ENCODE results near the gene GOLGA6B.
"Not testable (repeated sequence)": the region's sequence is repeated elsewhere in the genome, so short reads cannot be mapped to it uniquely, and the experiment has no call there.

Gene GOLGA6B

DNA sequence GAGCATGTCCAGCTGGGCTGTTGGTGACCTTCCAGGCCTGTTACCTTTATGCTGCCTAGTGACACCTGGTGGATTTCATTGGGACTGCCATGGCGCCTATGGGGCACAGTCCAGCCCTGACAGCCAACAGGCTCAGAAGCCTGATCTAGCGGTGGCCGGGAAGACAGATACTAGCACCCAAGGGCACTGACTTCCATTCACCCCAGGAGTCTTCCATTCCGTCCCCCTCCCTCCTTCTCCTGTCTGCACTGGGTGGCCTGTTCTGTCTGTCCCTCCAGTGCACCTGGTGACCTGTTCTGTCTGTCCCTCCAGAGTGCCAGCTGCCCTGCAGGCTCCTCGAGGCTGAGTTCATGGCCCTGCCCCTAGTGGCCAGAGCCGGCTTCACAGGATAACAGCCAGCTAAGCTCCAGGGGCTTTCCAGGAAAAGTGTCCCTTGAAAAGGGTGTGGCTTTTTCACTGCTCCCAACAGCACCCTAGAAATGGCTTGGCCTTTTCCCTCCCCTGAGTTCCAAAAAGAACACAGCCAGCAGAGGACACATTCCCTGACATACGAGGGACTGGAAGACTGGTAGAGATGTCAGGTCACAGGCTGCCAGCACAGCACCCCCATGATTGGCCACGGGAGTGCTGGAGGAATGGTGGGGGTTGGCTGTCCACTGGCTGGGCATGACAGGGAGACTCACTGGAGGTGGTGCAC, 16.3 kb downstream of the GOLGA6B start:
- H3F3A ChIP-seq (ENCODE audit: low read depth); H3K36me3 ChIP-seq (ENCODE audit: insufficient read depth, low read length); H3K9me2 ChIP-seq (replicated peaks; ENCODE audit: low read depth, low read length); H3K9ac ChIP-seq (ENCODE audit: low read depth, low read length, poor library complexity, severe bottlenecking); H3K9me3 ChIP-seq (ENCODE audit: insufficient read depth, low read depth, low read length); H3K79me2 ChIP-seq (ENCODE audit: insufficient read depth, low read length); H4K20me1 ChIP-seq (ENCODE audit: insufficient read depth, low read length, poor library complexity, severe bottlenecking); H3K4me1 ChIP-seq (ENCODE audit: insufficient read depth, low read length, poor library complexity, severe bottlenecking); H3K27me3 ChIP-seq (ENCODE audit: insufficient read depth, low read length, poor library complexity, severe bottlenecking): not testable (repeated sequence)
- TF ChIP-seq, protein P1, sequence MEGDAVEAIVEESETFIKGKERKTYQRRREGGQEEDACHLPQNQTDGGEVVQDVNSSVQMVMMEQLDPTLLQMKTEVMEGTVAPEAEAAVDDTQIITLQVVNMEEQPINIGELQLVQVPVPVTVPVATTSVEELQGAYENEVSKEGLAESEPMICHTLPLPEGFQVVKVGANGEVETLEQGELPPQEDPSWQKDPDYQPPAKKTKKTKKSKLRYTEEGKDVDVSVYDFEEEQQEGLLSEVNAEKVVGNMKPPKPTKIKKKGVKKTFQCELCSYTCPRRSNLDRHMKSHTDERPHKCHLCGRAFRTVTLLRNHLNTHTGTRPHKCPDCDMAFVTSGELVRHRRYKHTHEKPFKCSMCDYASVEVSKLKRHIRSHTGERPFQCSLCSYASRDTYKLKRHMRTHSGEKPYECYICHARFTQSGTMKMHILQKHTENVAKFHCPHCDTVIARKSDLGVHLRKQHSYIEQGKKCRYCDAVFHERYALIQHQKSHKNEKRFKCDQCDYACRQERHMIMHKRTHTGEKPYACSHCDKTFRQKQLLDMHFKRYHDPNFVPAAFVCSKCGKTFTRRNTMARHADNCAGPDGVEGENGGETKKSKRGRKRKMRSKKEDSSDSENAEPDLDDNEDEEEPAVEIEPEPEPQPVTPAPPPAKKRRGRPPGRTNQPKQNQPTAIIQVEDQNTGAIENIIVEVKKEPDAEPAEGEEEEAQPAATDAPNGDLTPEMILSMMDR (conservative IDR thresholded peaks at IDR 0.05; ENCODE audit: low read length) = peak; percentile 73
- H3K4me2 ChIP-seq (ENCODE audit: low read depth, low read length, poor library complexity, severe bottlenecking) = peak overlapping the region; percentile 63
- H2AFZ ChIP-seq (ENCODE audit: low read length) = peak overlapping the region; percentile 99
- H3K4me3 ChIP-seq (ENCODE audit: low read length, poor library complexity, severe bottlenecking) = peak overlapping the region; percentile 69

DNA sequence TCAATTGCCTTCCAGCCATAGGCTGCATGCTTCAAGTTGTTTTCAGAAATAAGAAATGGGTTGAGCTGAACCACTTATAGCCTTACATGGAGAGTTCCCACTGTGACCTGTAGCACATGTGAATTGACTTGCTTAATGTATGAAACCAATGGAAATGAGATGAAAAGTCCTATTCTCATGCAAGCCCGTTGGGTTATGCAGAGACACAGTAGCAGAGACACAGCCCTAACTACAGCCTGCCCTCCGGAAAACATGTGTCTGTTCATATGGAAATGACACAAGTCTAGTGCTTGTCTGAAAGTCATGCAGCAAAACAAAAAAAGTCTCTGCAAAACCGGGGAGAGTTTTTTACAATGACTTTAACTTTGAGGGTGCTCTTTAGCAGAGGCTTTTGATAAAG, 17.0 kb downstream of the GOLGA6B start:
- Histone ChIP-seq H3K79me2 (ENCODE audit: insufficient read depth, low read length) (no peaks in the 10 kb centered on the region), H3K27me3 (ENCODE audit: insufficient read depth, low read length, poor library complexity, severe bottlenecking) (no peaks in the 10 kb centered on the region), H3K4me3 (ENCODE audit: low read length, poor library complexity, severe bottlenecking) (peak overlapping the region; percentile 69), H3K4me1 (ENCODE audit: insufficient read depth, low read length, poor library complexity, severe bottlenecking) (peaks cover 5% of the 10 kb centered on the region), H2AFZ (ENCODE audit: low read length) (peak overlapping the region; percentile 99; the same call in 1 of the 2 replicates), H3K9me3 (ENCODE audit: insufficient read depth, low read depth, low read length) (no peaks in the 10 kb centered on the region), H3K36me3 (ENCODE audit: insufficient read depth, low read length) (no peaks in the 10 kb centered on the region), H3F3A (ENCODE audit: low read depth) (no peaks in the 10 kb centered on the region), H3K9me2 (replicated peaks; ENCODE audit: low read depth, low read length) (no peaks in the 10 kb centered on the region), H3K4me2 (ENCODE audit: low read depth, low read length, poor library complexity, severe bottlenecking) (peak overlapping the region; percentile 63), H4K20me1 (ENCODE audit: insufficient read depth, low read length, poor library complexity, severe bottlenecking) (no peaks in the 10 kb centered on the region), H3K9ac (ENCODE audit: low read depth, low read length, poor library complexity, severe bottlenecking) (no peak overlapping the region)
- no peak for TF ChIP-seq EZH2phosphoT487 (IDR thresholded peaks at IDR 0.05; ENCODE audit: borderline replicate concordance)
- TF ChIP-seq, protein P1 (conservative IDR thresholded peaks at IDR 0.05; ENCODE audit: low read length) = no peak

DNA sequence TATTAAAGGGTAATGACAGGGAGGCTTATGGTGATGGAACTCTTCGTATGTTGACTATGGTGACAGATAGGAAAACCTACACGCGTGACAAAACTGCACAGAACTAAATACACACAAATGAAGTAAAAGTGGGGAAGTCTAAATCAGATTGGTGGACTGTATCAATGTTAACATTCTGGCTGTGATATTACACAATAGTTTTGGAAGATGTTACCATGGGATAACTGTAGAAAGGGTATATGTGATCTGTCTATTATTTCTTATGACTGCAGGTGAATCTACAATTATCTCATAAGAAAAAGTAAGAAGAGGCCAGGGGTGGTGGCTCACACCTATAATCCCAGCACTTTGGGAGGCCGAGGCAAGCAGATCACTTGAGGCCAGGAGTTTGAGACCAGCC, 22.3 kb downstream of the GOLGA6B start:
- no peaks in the 10 kb centered on the region for H3K9me3 ChIP-seq (ENCODE audit: insufficient read depth, low read depth, low read length)
- H3K9ac ChIP-seq (ENCODE audit: low read depth, low read length, poor library complexity, severe bottlenecking) = no peak overlapping the region
- no peaks in the 10 kb centered on the region for H3F3A ChIP-seq (ENCODE audit: low read depth)
- H3K4me2 ChIP-seq (ENCODE audit: low read depth, low read length, poor library complexity, severe bottlenecking) = no peak overlapping the region
- no peak for TF ChIP-seq EZH2phosphoT487 (IDR thresholded peaks at IDR 0.05; ENCODE audit: borderline replicate concordance)
- TF ChIP-seq, protein P1 (conservative IDR thresholded peaks at IDR 0.05; ENCODE audit: low read length) = no peak
- H3K79me2 ChIP-seq (ENCODE audit: insufficient read depth, low read length) = no peaks in the 10 kb centered on the region
- no peak overlapping the region for H3K4me3 ChIP-seq (ENCODE audit: low read length, poor library complexity, severe bottlenecking)
- no peaks in the 10 kb centered on the region for H3K36me3 ChIP-seq (ENCODE audit: insufficient read depth, low read length)
- no peak overlapping the region for H2AFZ ChIP-seq (ENCODE audit: low read length)
- no peaks in the 10 kb centered on the region for H4K20me1 ChIP-seq (ENCODE audit: insufficient read depth, low read length, poor library complexity, severe bottlenecking)
- no peaks in the 10 kb centered on the region for H3K4me1 ChIP-seq (ENCODE audit: insufficient read depth, low read length, poor library complexity, severe bottlenecking)
- H3K9me2 ChIP-seq (replicated peaks; ENCODE audit: low read depth, low read length) = no peaks in the 10 kb centered on the region
- peaks cover 6% of the 10 kb centered on the region for H3K27me3 ChIP-seq (ENCODE audit: insufficient read depth, low read length, poor library complexity, severe bottlenecking)
